Sigmoid colon (tissue), 7 donors: Measurements from ENCODE around the gene RIT2. TPM values are rescaled to one million over a fixed set of nuclear protein-coding genes. Genes with fewer than 3 reads are reported as not detected.

Source experiments
- DNase-seq: peaks from one replicate; pipeline ENCODE4 v3.0.0-alpha.2; 2019
- H3K27ac ChIP-seq, 4 donors: fragments of 200-600 bp; sonication (generic); one replicate each; pipeline ENCODE4 v1.5.1; 2016 to 2019; ENCODE audit warnings: mild to moderate bottlenecking in 1 of 4
- H3K27me3 ChIP-seq, 3 donors: fragments of 200-600 bp; sonication (generic); one replicate each; pipeline ENCODE4 v1.5.1; 2019; ENCODE audit warnings: mild to moderate bottlenecking in 1 of 3
- H3K36me3 ChIP-seq, 4 donors: fragments of 200-600 bp; sonication (generic); one replicate each; pipeline ENCODE4 v1.5.1; 2016 to 2019
- H3K4me1 ChIP-seq, 4 donors: fragments of 200-600 bp; sonication (generic); one replicate each; pipeline ENCODE4 v1.5.1; 2017 to 2019
- H3K4me3 ChIP-seq, 4 donors: fragments of 200-600 bp; sonication (generic); one replicate each; pipeline ENCODE4 v1.5.1; 2017 to 2019; ENCODE audit warnings: mild to moderate bottlenecking in 2 of 4, moderate library complexity in 1 of 4
- H3K9me3 ChIP-seq, 4 donors: fragments of 200-600 bp in 3 of 4; sonication (generic) in 3 of 4; one replicate each; pipeline versions ENCODE4 v1.5.1 to v1.6.1; 2013 to 2019
- CTCF ChIP-seq, 4 experiments: fragments of 450-650 bp in 3 of 4; fragments of 200-600 bp in 1 of 4; IDR thresholded peaks; one replicate each; pipeline ENCODE4 v1.5.1; 2016 to 2019; ENCODE audit warnings: antibody characterized with exemption in 4 of 4, mild to moderate bottlenecking in 3 of 4, moderate library complexity in 2 of 4
- EP300 ChIP-seq, 4 donors: sonication (generic); formaldehyde crosslinking; IDR thresholded peaks; one replicate each; pipeline ENCODE4 v1.6.1; 2017; ENCODE audit warnings: antibody characterized with exemption in 4 of 4
- POLR2A ChIP-seq, 2 donors: fragments of 450-650 bp; IDR thresholded peaks; one replicate each; pipeline ENCODE4 v1.6.1; 2016; ENCODE audit warnings: antibody characterized with exemption in 2 of 2, mild to moderate bottlenecking in 2 of 2, moderate library complexity in 2 of 2
- POLR2AphosphoS5 ChIP-seq, 4 donors: sonication (generic); formaldehyde crosslinking; IDR thresholded peaks; one replicate each; pipeline ENCODE4 v1.6.1; 2017; ENCODE audit warnings: antibody characterized with exemption in 4 of 4
- WGBS, 2 donors: extraction: QIAGEN DNeasy Blood & Tissue Kit; methylation state at CpG; one replicate each; pipeline ENCODE4 v1.1.7; 2013; 5-methylcytosine and 5-hydroxymethylcytosine counted together
- intact Hi-C: fragments of 100-400 bp; cut with DNase I; formaldehyde crosslinking; loops from one replicate; pipeline ENCODE4 v1.15.1; 2023
- polyA plus RNA-seq, 3 donors: library from polyadenylated mRNA; stranded (reverse); fragments of 200-250 nt; gene quantifications; one replicate each; pipeline ENCODE4 v1.2.3, GENCODE V29; 2013
- total RNA-seq, 4 donors: library from RNA; depleted of rRNA; stranded (reverse); fragments of >200 nt; gene quantifications; one replicate each; pipeline ENCODE4 v1.1.0, GENCODE V29; 2016
- donor health status: healthy with polysubstance abuse.
- donor health status: Bipolar disorder and iron deficiency.
- donor health status: healthy.

The RIT2 gene
- total and polyA plus RNA-seq, 7 donors = 0.17 to 1.8 TPM; not detected in 5

GRCh38 chr18:42956287-42956686 lies 159.2 kb downstream of the RIT2 start:
- H3K9me3 ChIP-seq = no peaks in the 10 kb centered on the region
- no peak overlapping the region for H3K27ac ChIP-seq
- H3K27me3 ChIP-seq = no peaks in the 10 kb centered on the region
- DNase-seq = no peak
- intact Hi-C loops = no loop called here
- H3K36me3 ChIP-seq = no peaks in the 10 kb centered on the region
- H3K4me1 ChIP-seq = no peaks in the 10 kb centered on the region
- TF ChIP-seq CTCF (IDR thresholded peaks at IDR 0.05) = no peak
- no peak for TF ChIP-seq EP300 (IDR thresholded peaks at IDR 0.05)
- TF ChIP-seq POLR2AphosphoS5 (IDR thresholded peaks at IDR 0.05) = no peak
- TF ChIP-seq POLR2A (IDR thresholded peaks at IDR 0.05) = no peak
- no peak overlapping the region for H3K4me3 ChIP-seq
- 93 to 96% methylated on average over 3 of the region's 3 CpGs for WGBS, 2 donors

- H3K4me1 ChIP-seq = no peaks in the 10 kb centered on the region
- no peaks in the 10 kb centered on the region for H3K36me3 ChIP-seq
- intact Hi-C loops = no loop called here
- 55 to 74% methylated on average over 1 of the region's 1 CpG for WGBS, 2 donors
- H3K4me3 ChIP-seq = no peak overlapping the region
- TF ChIP-seq CTCF (IDR thresholded peaks at IDR 0.05) = no peak
- TF ChIP-seq POLR2AphosphoS5 (IDR thresholded peaks at IDR 0.05) = no peak
- TF ChIP-seq POLR2A (IDR thresholded peaks at IDR 0.05) = no peak
- no peak for TF ChIP-seq EP300 (IDR thresholded peaks at IDR 0.05)
- DNase-seq = no peak
- no peaks in the 10 kb centered on the region for H3K9me3 ChIP-seq
- no peak overlapping the region for H3K27ac ChIP-seq
- no peaks in the 10 kb centered on the region for H3K27me3 ChIP-seq
Observed at GRCh38 chr18:42954887-42955286, 160.6 kb downstream of the RIT2 start.

- TF ChIP-seq CTCF (IDR thresholded peaks at IDR 0.05) = no peak
- no peak for TF ChIP-seq EP300 (IDR thresholded peaks at IDR 0.05)
- TF ChIP-seq POLR2AphosphoS5 (IDR thresholded peaks at IDR 0.05) = no peak
- no peak for TF ChIP-seq POLR2A (IDR thresholded peaks at IDR 0.05)
- 88 to 94% methylated on average over 1 of the region's 1 CpG for whole genome bisulfite sequencing, 2 donors
- Histone ChIP-seq H3K4me3 (no peak overlapping the region), H3K9me3 (no peaks in the 10 kb centered on the region), H3K36me3 (no peaks in the 10 kb centered on the region), H3K27ac (no peak overlapping the region), H3K27me3 (no peaks in the 10 kb centered on the region), H3K4me1 (no peaks in the 10 kb centered on the region)
- intact Hi-C loops = no loop called here
- no peak for DNase-seq
Observed at GRCh38 chr18:42953306-42953705, 162.2 kb downstream of the RIT2 start.

GRCh38 chr18:42950732-42951131 lies 164.8 kb downstream of the RIT2 start:
- intact Hi-C loops = no loop called here
- Histone ChIP-seq H3K27me3 (no peaks in the 10 kb centered on the region), H3K4me1 (no peaks in the 10 kb centered on the region), H3K9me3 (no peaks in the 10 kb centered on the region), H3K36me3 (no peaks in the 10 kb centered on the region), H3K27ac (no peak overlapping the region), H3K4me3 (no peak overlapping the region)
- TF ChIP-seq EP300 (IDR thresholded peaks at IDR 0.05) (no peak), POLR2A (IDR thresholded peaks at IDR 0.05) (no peak), POLR2AphosphoS5 (IDR thresholded peaks at IDR 0.05) (no peak), CTCF (IDR thresholded peaks at IDR 0.05) (no peak)
- DNase-seq = no peak

GRCh38 chr18:42948831-42949230 lies 166.7 kb downstream of the RIT2 start:
- intact Hi-C loops = no loop called here
- Histone ChIP-seq H3K27me3 (no peaks in the 10 kb centered on the region), H3K27ac (no peak overlapping the region), H3K4me3 (no peak overlapping the region), H3K36me3 (no peaks in the 10 kb centered on the region), H3K9me3 (no peaks in the 10 kb centered on the region), H3K4me1 (no peaks in the 10 kb centered on the region)
- DNase-seq = no peak
- TF ChIP-seq POLR2AphosphoS5 (IDR thresholded peaks at IDR 0.05) (no peak), POLR2A (IDR thresholded peaks at IDR 0.05) (no peak), EP300 (IDR thresholded peaks at IDR 0.05) (no peak), CTCF (IDR thresholded peaks at IDR 0.05) (no peak)
- 77 to 82% methylated on average over 1 of the region's 1 CpG for WGBS, 2 donors
